Activated naive CD8-positive, alpha-beta T cell (primary cell): ENCODE data around the gene ANGPT4.
"Not testable (repeated sequence)": the region's sequence is repeated elsewhere in the genome, so short reads cannot be mapped to it uniquely, and the experiment has no call there.

ENCODE experiments used
- H3K27ac Mint-ChIP-seq: one replicate; pipeline ENCODE4 v1.8.0; 2021; ENCODE audit warnings: mixed read lengths
- H3K27me3 Mint-ChIP-seq: one replicate; pipeline ENCODE4 v1.8.0; 2021; ENCODE audit warnings: mixed read lengths
- H3K36me3 Mint-ChIP-seq: one replicate; pipeline ENCODE4 v1.8.0; 2021; ENCODE audit warnings: mixed read lengths
- H3K4me1 Mint-ChIP-seq: one replicate; pipeline ENCODE4 v1.8.0; 2021; ENCODE audit warnings: low read depth, mixed read lengths
- H3K4me3 Mint-ChIP-seq: one replicate; pipeline ENCODE4 v1.8.0; 2021; ENCODE audit warnings: mild to moderate bottlenecking, mixed read lengths
- H3K9me3 Mint-ChIP-seq: one replicate; pipeline ENCODE4 v1.8.0; 2021; ENCODE audit warnings: low read depth, mixed read lengths

Gene ANGPT4

DNA sequence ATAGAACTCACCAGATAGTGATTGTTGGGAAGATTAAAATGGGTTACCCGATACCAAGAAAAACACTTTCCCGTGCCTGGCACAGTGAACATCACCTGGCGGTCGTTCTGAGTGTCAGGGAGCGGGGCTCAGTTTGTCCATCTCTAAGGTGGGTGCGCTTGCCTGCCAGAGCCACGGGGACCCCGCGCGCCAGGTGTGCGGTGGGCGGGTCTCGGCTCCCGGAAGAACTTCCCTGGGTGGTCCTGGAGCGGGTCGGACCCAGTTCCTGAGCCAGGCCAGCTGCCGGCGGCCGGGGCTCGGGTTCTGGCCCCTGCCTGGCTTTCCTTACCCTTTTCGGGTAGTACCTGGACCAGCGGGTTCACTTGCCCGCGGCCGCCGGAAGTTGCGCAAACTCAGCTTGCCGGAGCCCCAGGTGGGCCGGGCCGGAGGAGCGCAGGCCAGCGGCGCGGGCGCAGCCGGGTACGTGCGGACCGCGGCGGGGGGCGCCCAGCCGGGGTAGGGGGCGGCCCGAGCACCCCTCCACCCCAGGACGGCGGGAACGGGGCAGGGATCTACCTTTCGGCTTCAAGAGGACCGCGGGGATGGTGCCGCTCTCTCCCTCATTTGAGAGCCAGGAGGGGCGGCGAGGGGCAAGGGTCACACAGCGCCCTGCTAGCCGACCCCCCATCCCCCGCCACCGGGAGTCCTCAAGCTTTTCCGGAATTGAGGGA, 75.1 kb downstream of the ANGPT4 start:
- Mint-ChIP-seq H3K27ac (no peak overlapping the region), H3K9me3 (no peaks in the 10 kb centered on the region), H3K4me3 (peak overlapping the region; percentile 79), H3K4me1 (peaks cover 47% of the 10 kb centered on the region), H3K27me3 (no peaks in the 10 kb centered on the region), H3K36me3 (peaks cover 7% of the 10 kb centered on the region)

DNA sequence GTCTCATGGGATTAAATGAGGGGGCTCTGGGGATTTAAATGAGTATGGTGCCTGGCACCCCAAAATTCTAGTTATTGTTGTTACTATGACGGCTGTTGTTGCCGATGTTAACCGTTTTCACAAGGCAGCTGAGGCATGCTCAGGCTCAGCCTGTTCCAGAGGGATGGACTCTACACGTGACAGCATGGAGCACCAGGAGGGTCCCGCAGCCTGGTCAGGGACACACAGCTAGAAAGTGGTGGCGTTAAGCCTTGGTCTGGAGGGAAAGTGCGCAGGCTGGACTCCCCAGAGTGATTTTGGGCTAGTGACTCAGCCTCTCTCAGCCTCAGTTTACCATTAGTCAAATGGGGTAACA, 75.7 kb downstream of the ANGPT4 start:
- Mint-ChIP-seq H3K27me3 (no peaks in the 10 kb centered on the region), H3K27ac (no peak overlapping the region), H3K4me3 (peak overlapping the region; percentile 79), H3K4me1 (peaks cover 48% of the 10 kb centered on the region), H3K36me3 (peaks cover 7% of the 10 kb centered on the region), H3K9me3 (no peaks in the 10 kb centered on the region)

GRCh38 chr20:839626-840025, 76.5 kb downstream of the ANGPT4 start:
- H3K36me3 Mint-ChIP-seq, result peaks cover 7% of the 10 kb centered on the region
- no peak overlapping the region for H3K27ac Mint-ChIP-seq
- H3K4me1 Mint-ChIP-seq, result peaks cover 55% of the 10 kb centered on the region
- H3K9me3 Mint-ChIP-seq, result no peaks in the 10 kb centered on the region
- no peak overlapping the region for H3K4me3 Mint-ChIP-seq
- H3K27me3 Mint-ChIP-seq, result no peaks in the 10 kb centered on the region

- H3K4me1 Mint-ChIP-seq, result peaks cover 55% of the 10 kb centered on the region
- H3K9me3 Mint-ChIP-seq, result no peaks in the 10 kb centered on the region
- H3K27ac Mint-ChIP-seq, result no peak overlapping the region
- H3K36me3 Mint-ChIP-seq, result peaks cover 7% of the 10 kb centered on the region
- H3K4me3 Mint-ChIP-seq, result no peak overlapping the region
- no peaks in the 10 kb centered on the region for H3K27me3 Mint-ChIP-seq
Observed at GRCh38 chr20:839015-839414, 77.1 kb downstream of the ANGPT4 start.

DNA sequence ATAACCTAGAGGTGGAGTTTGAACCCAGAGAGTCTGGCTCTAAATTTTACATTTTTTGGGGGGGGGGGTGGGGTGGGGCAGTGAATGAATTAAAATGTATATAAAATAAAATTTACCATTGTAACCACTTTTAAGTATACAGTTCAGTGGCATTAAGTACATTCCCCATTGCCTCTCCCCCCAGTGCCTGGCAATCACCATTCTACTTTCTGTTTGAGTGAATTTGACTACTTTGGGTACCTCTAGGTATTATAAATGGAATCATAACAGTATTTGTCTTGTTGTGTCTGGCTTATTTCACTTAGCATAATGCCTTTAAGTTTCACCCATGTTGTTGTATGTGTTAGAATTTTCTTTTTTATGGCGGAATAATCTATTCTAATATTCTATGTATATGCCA, 79.9 kb downstream of the ANGPT4 start:
- no peak overlapping the region for H3K27ac Mint-ChIP-seq
- peaks cover 44% of the 10 kb centered on the region for H3K4me1 Mint-ChIP-seq
- peaks cover 7% of the 10 kb centered on the region for H3K36me3 Mint-ChIP-seq
- no peaks in the 10 kb centered on the region for H3K27me3 Mint-ChIP-seq
- peak overlapping the region; percentile 31 for H3K4me3 Mint-ChIP-seq
- no peaks in the 10 kb centered on the region for H3K9me3 Mint-ChIP-seq

DNA sequence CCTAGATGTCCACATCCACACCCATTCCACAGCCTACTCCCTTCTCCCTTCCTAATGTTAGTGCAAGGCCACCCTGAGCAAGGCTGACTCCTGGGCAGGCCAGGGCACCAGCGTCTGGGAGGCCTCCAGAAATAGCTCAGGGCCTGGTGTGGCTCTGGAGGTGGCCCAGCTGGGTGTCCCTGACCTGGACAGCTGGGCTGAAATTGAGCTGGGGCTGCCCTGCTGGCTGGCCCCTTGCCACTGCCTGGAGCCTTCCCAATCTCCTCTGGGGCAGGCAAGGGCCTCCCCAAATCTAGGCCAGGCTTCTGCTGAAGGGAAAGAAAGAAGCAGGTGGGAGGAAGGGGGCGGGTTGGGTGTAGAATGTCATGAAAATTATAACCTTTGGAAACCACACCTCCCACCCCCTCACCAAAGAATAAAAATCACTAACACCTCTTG, 80.5 kb downstream of the ANGPT4 start:
- Mint-ChIP-seq H3K9me3 (no peaks in the 10 kb centered on the region), H3K4me1 (peaks cover 43% of the 10 kb centered on the region), H3K27ac (peak overlapping the region; percentile 68), H3K4me3 (peak overlapping the region; percentile 68), H3K27me3 (no peaks in the 10 kb centered on the region), H3K36me3 (peaks cover 7% of the 10 kb centered on the region)

- H3K4me1 Mint-ChIP-seq, result peaks cover 40% of the 10 kb centered on the region
- H3K9me3 Mint-ChIP-seq, result no peaks in the 10 kb centered on the region
- H3K36me3 Mint-ChIP-seq, result peaks cover 7% of the 10 kb centered on the region
- peak overlapping the region; percentile 72 for H3K27ac Mint-ChIP-seq
- peak overlapping the region; percentile 92 for H3K4me3 Mint-ChIP-seq
- no peaks in the 10 kb centered on the region for H3K27me3 Mint-ChIP-seq
Observed at GRCh38 chr20:834151-834746, 81.9 kb downstream of the ANGPT4 start.

- peak within 1 kb of the TSS; percentile 89 for H3K27ac Mint-ChIP-seq
- H3K4me3 Mint-ChIP-seq, result peak within 1 kb of the TSS; percentile 92
- H3K9me3 Mint-ChIP-seq, result no peaks in the 10 kb centered on the region
- no peaks in the 10 kb centered on the region for H3K27me3 Mint-ChIP-seq
- H3K36me3 Mint-ChIP-seq, result peaks cover 7% of the 10 kb centered on the region
- H3K4me1 Mint-ChIP-seq, result peaks cover 40% of the 10 kb centered on the region
Observed at GRCh38 chr20:833450-834150, 82.5 kb downstream of the ANGPT4 start, which contains the start of gene FAM110A. Gene FAM110A, plus strand, starts transcription at chr20:833715. Its CDS starts 11,090 bp downstream, at chr20:844805.

DNA sequence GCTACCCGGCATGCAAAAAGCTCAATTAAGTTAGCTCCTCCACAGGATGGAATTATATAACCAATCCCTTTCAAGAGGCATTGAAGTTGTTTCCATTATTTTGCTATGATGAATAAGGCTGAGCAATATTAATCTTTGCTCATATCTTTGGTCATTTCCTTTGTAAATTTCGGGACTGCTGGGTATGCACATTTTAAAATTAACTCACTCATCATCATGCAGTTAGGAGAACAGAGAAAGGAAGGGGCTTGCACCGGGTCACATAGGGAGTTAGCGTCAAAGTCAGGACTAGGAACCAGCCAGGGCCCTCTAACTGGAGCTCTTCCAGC, 83.0 kb downstream of the ANGPT4 start:
- Mint-ChIP-seq H3K27me3 (no peaks in the 10 kb centered on the region), H3K9me3 (no peaks in the 10 kb centered on the region), H3K36me3 (peaks cover 3% of the 10 kb centered on the region), H3K4me1 (peaks cover 36% of the 10 kb centered on the region), H3K4me3 (peak overlapping the region; percentile 92), H3K27ac (peak overlapping the region; percentile 89)

GRCh38 chr20:831956-832355, 84.2 kb downstream of the ANGPT4 start:
- Mint-ChIP-seq H3K9me3 (no peaks in the 10 kb centered on the region), H3K36me3 (no peaks in the 10 kb centered on the region), H3K27me3 (no peaks in the 10 kb centered on the region), H3K4me1 (peaks cover 30% of the 10 kb centered on the region), H3K27ac (no peak overlapping the region), H3K4me3 (no peak overlapping the region)

DNA sequence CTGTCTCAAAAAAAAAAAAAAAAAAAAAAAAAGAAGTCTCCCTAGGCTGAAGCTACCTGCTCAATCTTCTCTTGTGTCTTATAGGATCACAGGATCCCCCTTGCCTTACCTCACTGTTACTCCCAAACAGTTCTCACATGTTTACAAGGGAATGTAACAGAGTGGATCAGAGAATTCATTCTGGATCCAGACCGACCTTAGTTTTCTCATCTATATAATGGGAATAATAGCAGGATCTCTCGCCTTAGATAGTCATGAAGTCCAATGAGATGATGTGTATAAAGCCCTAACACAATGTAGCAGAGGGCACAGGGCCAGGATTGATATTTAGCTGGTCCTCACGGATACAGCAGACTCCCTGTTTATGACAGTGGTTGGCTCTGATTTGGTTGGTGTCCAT, 84.9 kb downstream of the ANGPT4 start:
- no peaks in the 10 kb centered on the region for H3K9me3 Mint-ChIP-seq

GRCh38 chr20:830011-830521, 86.1 kb downstream of the ANGPT4 start:
- Mint-ChIP-seq H3K4me3 (no peak overlapping the region), H3K36me3 (no peaks in the 10 kb centered on the region), H3K27me3 (no peaks in the 10 kb centered on the region), H3K27ac (no peak overlapping the region), H3K4me1 (peaks cover 14% of the 10 kb centered on the region), H3K9me3 (no peaks in the 10 kb centered on the region)

More for the DNA sequence above, 84.9 kb downstream of the ANGPT4 start:
- H3K4me3 Mint-ChIP-seq, result no peak overlapping the region
- peaks cover 24% of the 10 kb centered on the region for H3K4me1 Mint-ChIP-seq
- no peaks in the 10 kb centered on the region for H3K36me3 Mint-ChIP-seq
- H3K27me3 Mint-ChIP-seq, result no peaks in the 10 kb centered on the region
- no peak overlapping the region for H3K27ac Mint-ChIP-seq

DNA sequence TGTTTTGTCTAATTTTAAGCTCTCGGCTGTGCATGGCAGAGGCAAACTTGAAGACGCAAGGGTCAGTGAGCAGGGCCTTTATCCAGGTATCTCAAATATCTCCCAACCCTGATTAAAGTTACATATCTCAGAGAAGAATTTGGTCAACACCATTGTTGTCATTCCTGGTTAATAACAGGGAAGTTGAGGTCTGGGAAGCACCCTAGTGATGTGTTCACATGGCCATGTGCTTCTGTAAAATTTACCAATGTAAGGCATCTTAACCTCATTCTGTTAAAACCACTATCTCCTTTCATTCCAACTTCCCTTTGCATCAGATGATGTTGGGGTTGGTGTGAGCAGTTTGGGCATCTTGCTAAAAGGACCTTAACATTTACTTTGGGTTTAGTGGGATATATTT, 86.6 kb downstream of the ANGPT4 start:
- Mint-ChIP-seq H3K27ac (no peak overlapping the region), H3K9me3 (no peaks in the 10 kb centered on the region)

DNA sequence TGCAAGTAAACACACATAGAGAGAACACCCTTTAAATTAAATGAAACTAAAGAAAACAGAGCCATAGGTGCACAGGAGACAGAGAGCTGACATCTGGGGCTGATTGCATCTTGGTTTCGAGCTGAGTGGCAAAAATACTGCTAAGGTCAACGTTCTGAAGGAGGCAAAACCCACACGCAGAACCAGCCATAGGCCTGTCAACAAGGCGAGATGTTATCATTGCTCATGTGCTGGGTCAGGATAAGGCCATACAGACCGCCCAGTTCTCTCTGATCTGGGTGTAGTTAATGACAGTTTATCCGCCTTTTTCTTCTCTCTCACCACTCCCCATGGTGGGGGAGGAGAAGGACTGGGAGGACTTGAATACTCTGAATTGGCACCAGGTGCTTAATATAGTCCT, 87.1 kb downstream of the ANGPT4 start:
- H3K4me1 Mint-ChIP-seq, result peaks cover 5% of the 10 kb centered on the region
- H3K9me3 Mint-ChIP-seq, result no peaks in the 10 kb centered on the region
- H3K27me3 Mint-ChIP-seq, result no peaks in the 10 kb centered on the region
- H3K4me3 Mint-ChIP-seq, result no peak overlapping the region
- H3K27ac Mint-ChIP-seq, result no peak overlapping the region
- no peaks in the 10 kb centered on the region for H3K36me3 Mint-ChIP-seq

More for the DNA sequence above, 86.6 kb downstream of the ANGPT4 start:
- Mint-ChIP-seq H3K4me1 (peaks cover 10% of the 10 kb centered on the region), H3K36me3 (no peaks in the 10 kb centered on the region), H3K4me3 (no peak overlapping the region), H3K27me3 (no peaks in the 10 kb centered on the region)

GRCh38 chr20:827981-828380, 88.2 kb downstream of the ANGPT4 start:
- H3K27me3 Mint-ChIP-seq, H3K36me3 Mint-ChIP-seq: not testable (repeated sequence)

More at GRCh38 chr20:827981-828380, 88.2 kb downstream of the ANGPT4 start:
- not testable (repeated sequence) for H3K4me1 Mint-ChIP-seq, H3K4me3 Mint-ChIP-seq, H3K9me3 Mint-ChIP-seq, H3K27ac Mint-ChIP-seq
